Measurements from ENCODE around the gene ITGA2B. TPM values are rescaled to one million over a fixed set of nuclear protein-coding genes. Genes with fewer than 3 reads are reported as not detected.

The ITGA2B gene
- 1 to 10 TPM in 2 of 9 donors, under 1 TPM in 7; 0.16 to 1.8 (median 0.37) TPM for total RNA-seq
- polyA plus RNA-seq, result under 1 TPM; 0.22 to 0.34 TPM
- long read RNA-seq, donor 1, partial matches to known transcripts, result 0 of 1 reads
- long read RNA-seq, donor 1, other reads (novel, unspliced or antisense), result 1 of 1 reads
- long read RNA-seq, donor 2, partial matches to known transcripts, result 0 of 1 reads
- long read RNA-seq, donor 2, other reads (novel, unspliced or antisense), result 1 of 1 reads
- long read RNA-seq, donor 3, result 0 reads

DNA sequence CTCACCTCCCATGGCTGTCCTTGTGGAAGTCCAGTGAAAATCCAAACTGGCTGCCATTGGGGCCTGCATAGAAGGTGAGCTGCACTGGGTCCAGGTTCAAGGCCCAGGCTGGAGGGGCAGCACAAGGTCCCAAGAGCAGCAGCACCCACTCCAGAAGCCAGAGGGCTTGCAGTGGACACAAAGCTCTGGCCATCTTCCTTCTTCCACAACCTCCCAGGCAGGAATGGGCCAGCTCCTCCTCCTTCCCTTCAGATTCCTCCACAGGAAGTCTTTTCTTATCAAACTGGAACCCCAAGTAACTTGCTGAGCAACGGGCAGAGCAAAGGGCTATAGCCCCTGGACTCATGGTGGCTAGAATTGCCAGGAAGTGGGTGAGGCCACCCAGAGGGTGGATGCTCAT is at the start of gene ITGA2B:
Gene ITGA2B (minus strand): TSS at position 369 of the 400 bp plus-strand sequence. CDS start 176 bp downstream, at position 193.
- no peak for TF ChIP-seq CTCF (IDR thresholded peaks at IDR 0.05)
- no peak for TF ChIP-seq POLR2A (IDR thresholded peaks at IDR 0.05)
- WGBS, 4 donors, result 19 to 46% (median 30%) methylated on average over 1 of the region's 1 CpG
- Histone ChIP-seq H3K36me3 (no peaks in the 10 kb centered on the region), H3K4me1 (peaks cover 0 to 24% (median 13%) of the 10 kb centered on the region in 12 donors), H3K9me3 (no peaks in the 10 kb centered on the region), H3K4me3 (no peak within 1 kb of the TSS), H3K27me3 (peaks cover 0 to 17% (median 1%) of the 10 kb centered on the region in 9 donors), H3K27ac (no peak within 1 kb of the TSS)
- no peak for DNase-seq
- intact Hi-C loops (cut with DNase I), result loop anchor here in 1 of 10 donors (10.0 kb wide), 1 partner anchor 56 kb away; no protein-coding TSS in a partner anchor
- ATAC-seq, result no peak

DNA sequence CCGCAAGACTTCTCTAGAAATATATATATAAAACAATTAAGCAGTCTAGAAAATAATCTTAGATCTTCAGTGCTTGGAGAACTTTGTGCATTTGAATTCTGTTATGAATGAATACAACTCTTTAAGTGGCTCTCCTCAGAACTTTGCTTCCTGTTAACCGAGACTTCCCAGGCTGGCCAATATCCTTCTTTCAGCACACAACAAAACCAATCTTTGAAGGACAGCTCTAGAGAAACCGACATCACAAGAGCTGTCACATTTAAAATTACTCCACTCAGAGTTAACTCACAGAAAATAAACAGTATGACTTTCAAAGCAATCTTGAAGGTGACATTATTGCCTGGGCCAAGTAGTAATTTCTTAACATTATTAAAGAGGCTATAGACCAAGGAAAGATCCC is 49.7 kb upstream of the ITGA2B start:
- intact Hi-C loops (cut with DNase I), result no loop called here
- Histone ChIP-seq H3K4me1 (peaks cover 0 to 23% (median 14%) of the 10 kb centered on the region in 12 donors), H3K27me3 (no peaks in the 10 kb centered on the region), H3K36me3 (peaks cover 0 to 27% (median 22%) of the 10 kb centered on the region in 9 donors), H3K27ac (peak overlapping the region in 5 of 12 donors; percentile 1 to 48 (median 28)), H3K4me3 (no peak overlapping the region), H3K9me3 (no peaks in the 10 kb centered on the region)
- ATAC-seq, result peak in 3 of 4 donors; percentile 37 to 43 (median 38)
- WGBS, 4 donors, result 42 to 45% (median 44%) methylated on average over 3 of the region's 3 CpGs
- TF ChIP-seq POLR2A (IDR thresholded peaks at IDR 0.05), result no peak
- TF ChIP-seq CTCF (IDR thresholded peaks at IDR 0.05), result no peak
- DNase-seq, result no peak

- no peaks in the 10 kb centered on the region for H3K9me3 ChIP-seq
- peaks cover 0 to 23% (median 14%) of the 10 kb centered on the region in 12 donors for H3K4me1 ChIP-seq
- H3K27ac ChIP-seq, result peak overlapping the region in 4 of 12 donors; percentile 16 to 48 (median 30)
- H3K4me3 ChIP-seq, result no peak overlapping the region
- DNase-seq, result no peak
- no peaks in the 10 kb centered on the region for H3K27me3 ChIP-seq
- WGBS, 4 donors, result 34 to 40% (median 37%) methylated on average over 2 of the region's 2 CpGs
- intact Hi-C loops (cut with DNase I), result no loop called here
- H3K36me3 ChIP-seq, result peaks cover 0 to 32% (median 27%) of the 10 kb centered on the region in 9 donors
- ATAC-seq, result peak; percentile 85 to 94 (median 89)
- TF ChIP-seq CTCF (IDR thresholded peaks at IDR 0.05), result no peak
- no peak for TF ChIP-seq POLR2A (IDR thresholded peaks at IDR 0.05)
Observed at GRCh38 chr17:44438636-44439035, 49.2 kb upstream of the ITGA2B start.

DNA sequence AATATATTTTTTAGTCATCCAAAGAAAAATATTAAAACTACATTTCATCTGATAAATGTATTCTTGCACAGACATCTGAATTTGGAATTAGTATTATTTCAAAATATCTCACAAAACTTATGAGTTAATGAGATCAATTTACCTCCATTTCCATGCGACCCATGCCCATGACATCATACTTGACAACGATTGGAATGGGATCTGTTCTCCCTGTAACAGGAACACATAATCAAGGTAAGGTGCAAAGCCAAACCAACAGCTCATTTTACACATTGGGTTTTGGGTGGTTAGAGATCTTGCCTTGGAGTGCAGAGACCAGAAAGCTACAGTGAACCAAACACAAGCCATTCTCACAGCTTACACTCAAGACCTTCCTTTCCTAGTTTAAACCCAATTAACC is 46.9 kb upstream of the ITGA2B start:
- ATAC-seq (no peak), DNase-seq (no peak)
- no peaks in the 10 kb centered on the region for H3K9me3 ChIP-seq
- intact Hi-C loops (cut with DNase I), result no loop called here
- peaks cover 0 to 23% (median 14%) of the 10 kb centered on the region in 12 donors for H3K4me1 ChIP-seq
- no peaks in the 10 kb centered on the region for H3K27me3 ChIP-seq
- peaks cover 0 to 55% (median 50%) of the 10 kb centered on the region in 9 donors for H3K36me3 ChIP-seq
- no peak for TF ChIP-seq CTCF (IDR thresholded peaks at IDR 0.05)
- no peak for TF ChIP-seq POLR2A (IDR thresholded peaks at IDR 0.05)
- WGBS, 4 donors, result 81 to 88% (median 87%) methylated on average over 2 of the region's 2 CpGs
- no peak overlapping the region for H3K27ac ChIP-seq
- H3K4me3 ChIP-seq, result no peak overlapping the region
